SU-DHL-6 (cell line): ENCODE data around the gene CYP24A1.
A peak's percentile ranks its signal among the peaks of the same experiment; 100 is the strongest.

Experiments
- H2AFZ ChIP-seq: fragments of 200-600 bp; sonication (generic); 2 replicates; pipeline ENCODE4 v1.6.1; 2014; ENCODE audit warnings: low read depth, mild to moderate bottlenecking, moderate library complexity, mixed read lengths, antibody characterized with exemption, low read length; ENCODE audit not compliant: severe bottlenecking
- H3F3A ChIP-seq: fragments of 200-600 bp; shearing (Covaris generic); 2 replicates; pipeline ENCODE4 v1.6.0; 2016; ENCODE audit warnings: antibody characterized with exemption, mild to moderate bottlenecking; ENCODE audit not compliant: insufficient read depth
- H3K27ac ChIP-seq: fragments of 200-600 bp; sonication (generic); 2 replicates; pipeline ENCODE4 v1.5.1; 2016; ENCODE audit warnings: low read depth, mild to moderate bottlenecking, low read length, moderate library complexity, mixed read lengths
- H3K27me3 ChIP-seq: fragments of 200-600 bp; sonication (generic), shearing (Covaris generic); 2 replicates; pipeline ENCODE4 v1.6.0; 2014; ENCODE audit warnings: mild to moderate bottlenecking, low read length
- H3K36me3 ChIP-seq: fragments of 200-600 bp; sonication (generic); 2 replicates; pipeline ENCODE4 v1.6.1; 2014; ENCODE audit warnings: mild to moderate bottlenecking, low read length, mixed read lengths
- H3K4me2 ChIP-seq: fragments of 300-600, 200-600 bp; shearing (Covaris generic), sonication (generic); 2 replicates; pipeline ENCODE4 v1.6.0; 2014; ENCODE audit warnings: low read length, low read depth, mild to moderate bottlenecking; ENCODE audit not compliant: poor library complexity, severe bottlenecking
- H3K4me3 ChIP-seq: fragments of 200-600 bp; sonication (generic); 2 replicates; pipeline ENCODE4 v1.5.1; 2014; ENCODE audit warnings: antibody characterized with exemption, low read length, mild to moderate bottlenecking, mixed read lengths; ENCODE audit not compliant: insufficient read depth, poor library complexity, severe bottlenecking
- H3K79me2 ChIP-seq: fragments of 200-600 bp; sonication (generic); 2 replicates; pipeline ENCODE4 v1.6.1; 2014; ENCODE audit warnings: mild to moderate bottlenecking, low read length, moderate library complexity; ENCODE audit not compliant: insufficient read depth
- H3K9ac ChIP-seq: fragments of 200-600 bp; sonication (generic); 2 replicates; pipeline ENCODE4 v1.7.0; 2014; ENCODE audit warnings: mild to moderate bottlenecking, low read length
- H3K9me2 ChIP-seq: fragments of 200-600 bp; sonication (generic); replicated peaks from 2 replicates; pipeline ENCODE4 v1.6.1; 2014; ENCODE audit warnings: low read length; ENCODE audit not compliant: insufficient read depth
- H3K9me3 ChIP-seq: fragments of 200-600 bp; sonication (generic); 2 replicates; pipeline ENCODE4 v1.6.1; 2014; ENCODE audit warnings: low read length, mixed read lengths; ENCODE audit not compliant: insufficient read depth
- H4K20me1 ChIP-seq: fragments of 200-600 bp; sonication (generic); 2 replicates; pipeline ENCODE4 v1.6.1; 2014; ENCODE audit warnings: low read depth, mild to moderate bottlenecking, antibody characterized with exemption, low read length, moderate library complexity, mixed read lengths
- CTCF ChIP-seq: fragments of 200-600 bp; sonication (generic); IDR thresholded peaks from one replicate; pipeline ENCODE4 v1.5.1; 2017; ENCODE audit warnings: antibody characterized with exemption, mild to moderate bottlenecking, low read length, moderate library complexity; ENCODE audit not compliant: insufficient read depth, poor library complexity, severe bottlenecking
- EZH2phosphoT487 ChIP-seq: fragments of 200-600 bp; sonication (generic), shearing (Covaris generic); conservative IDR thresholded peaks from 2 replicates; pipeline ENCODE4 v1.6.1; 2018; ENCODE audit warnings: mild to moderate bottlenecking, antibody characterized with exemption, low read length, moderate library complexity, mixed read lengths

The CYP24A1 gene

GRCh38 chr20:54200487-54201267 lies 26.9 kb upstream of the CYP24A1 start:
- H3K79me2 ChIP-seq, result no peaks in the 10 kb centered on the region
- no peaks in the 10 kb centered on the region for H4K20me1 ChIP-seq
- no peaks in the 10 kb centered on the region for H3K9me3 ChIP-seq
- H3K9me2 ChIP-seq, result no peaks in the 10 kb centered on the region
- no peak overlapping the region for H3K4me2 ChIP-seq
- no peak overlapping the region for H3K4me3 ChIP-seq
- no peak overlapping the region for H3K9ac ChIP-seq
- H3K36me3 ChIP-seq, result no peaks in the 10 kb centered on the region
- TF ChIP-seq CTCF (no peak), EZH2phosphoT487 (no peak)
- H3K27ac ChIP-seq, result no peak overlapping the region
- H2AFZ ChIP-seq, result no peak overlapping the region
- H3K27me3 ChIP-seq, result no peaks in the 10 kb centered on the region
- no peaks in the 10 kb centered on the region for H3F3A ChIP-seq

GRCh38 chr20:54199721-54200176 lies 26.0 kb upstream of the CYP24A1 start:
- H2AFZ ChIP-seq, result no peak overlapping the region

GRCh38 chr20:54199283-54199682 lies 25.5 kb upstream of the CYP24A1 start:
- Histone ChIP-seq H3K36me3 (no peaks in the 10 kb centered on the region), H3K9ac (no peak overlapping the region), H3K9me3 (no peaks in the 10 kb centered on the region), H3K79me2 (no peaks in the 10 kb centered on the region), H3K4me2 (no peak overlapping the region), H3K27ac (no peak overlapping the region), H4K20me1 (no peaks in the 10 kb centered on the region), H3K4me3 (no peak overlapping the region), H3F3A (no peaks in the 10 kb centered on the region), H3K9me2 (no peaks in the 10 kb centered on the region), H2AFZ (no peak overlapping the region), H3K27me3 (no peaks in the 10 kb centered on the region)
- TF ChIP-seq EZH2phosphoT487, result no peak
- no peak for TF ChIP-seq CTCF

More at GRCh38 chr20:54199721-54200176, 26.0 kb upstream of the CYP24A1 start:
- Histone ChIP-seq H3K4me2 (no peak overlapping the region), H3K9ac (no peak overlapping the region), H3K27me3 (no peaks in the 10 kb centered on the region), H3K36me3 (no peaks in the 10 kb centered on the region), H3K79me2 (no peaks in the 10 kb centered on the region), H3K9me2 (no peaks in the 10 kb centered on the region), H3K27ac (no peak overlapping the region), H3K4me3 (no peak overlapping the region), H3F3A (no peaks in the 10 kb centered on the region), H4K20me1 (no peaks in the 10 kb centered on the region), H3K9me3 (no peaks in the 10 kb centered on the region)
- no peak for TF ChIP-seq EZH2phosphoT487
- TF ChIP-seq CTCF, result peak; percentile 74
